Measurements from ENCODE around the gene PCDHGA9.

GRCh38 chr5:141392429-141393198 is 10.0 kb upstream of the PCDHGA9 start, which contains the start of gene PCDHGA8:
- peak; percentile 84 for TF ChIP-seq CTCF (conservative IDR thresholded peaks at IDR 0.05; ENCODE audit: low read length)
- TF ChIP-seq EZH2phosphoT487 (IDR thresholded peaks at IDR 0.05; ENCODE audit: borderline replicate concordance, low read depth, low read length): no peak

All from OCI-LY7 (cell line).